A549 treated with GW870086 at 1 μM for 4 hours (cell line): ENCODE data around the gene SEC23A. TPM values are rescaled to one million over a fixed set of nuclear protein-coding genes. Genes with fewer than 3 reads are reported as not detected.

Source experiments
- total RNA-seq: library from RNA; stranded (reverse); fragments of 200-300 nt; extraction: Qiagen RNA extraction; gene quantifications from 5 replicates; pipeline ENCODE4 v1.2.3, GENCODE V29; 2022; ENCODE audit warnings: low read depth

The SEC23A gene
- total RNA-seq, result 59.8 to 88.0 TPM (median 84.4 TPM) in 5 replicates

DNA sequence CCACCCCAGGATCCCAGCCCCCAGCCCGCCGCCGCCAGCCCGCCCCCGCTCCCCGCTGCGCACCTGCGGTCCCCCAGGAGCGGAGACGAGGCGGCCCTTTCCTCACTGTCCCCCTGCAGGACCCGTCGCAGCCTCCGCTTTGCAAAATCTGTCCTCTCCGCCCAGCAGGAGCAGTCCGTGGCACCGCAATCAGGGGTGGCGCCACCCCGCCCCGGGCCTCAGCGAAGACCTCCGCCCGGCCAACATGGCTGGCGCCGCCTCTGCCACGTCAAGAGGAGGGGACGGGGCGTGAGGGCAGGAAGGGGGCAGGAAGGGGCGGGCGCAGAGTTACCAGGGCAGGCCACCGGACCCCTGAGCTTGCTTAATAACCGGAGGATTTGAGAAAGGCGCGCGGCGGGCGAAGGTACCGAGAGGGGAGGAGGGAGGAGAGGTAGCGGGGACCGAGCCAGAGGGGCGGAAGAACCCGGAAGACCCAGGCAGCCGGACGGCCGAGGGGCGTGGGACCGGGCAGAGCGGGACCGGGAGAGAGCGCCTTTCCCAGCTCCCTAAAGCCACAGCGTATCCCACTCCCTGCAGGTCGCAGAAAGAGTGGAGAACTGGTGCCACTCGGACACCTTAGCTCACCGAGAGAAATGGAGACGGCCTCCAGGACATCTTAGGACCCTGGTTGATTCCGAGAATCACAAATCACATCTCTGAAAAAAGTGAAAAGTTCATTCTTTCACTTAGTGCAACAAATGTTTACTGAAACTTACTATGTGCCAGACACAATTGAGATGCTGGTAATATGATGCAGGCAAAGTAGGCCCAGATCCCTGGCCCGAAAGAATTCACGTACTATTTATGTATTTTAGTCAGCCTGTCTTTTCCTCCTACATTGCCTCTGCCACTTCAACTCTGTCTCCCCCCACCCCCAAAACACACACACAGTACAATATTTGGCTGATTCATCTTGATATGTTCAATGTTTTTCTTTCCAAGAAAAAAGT, at the start of gene SEC23A:
Gene SEC23A, minus strand, starts transcription at position 267 of the 989 bp plus-strand sequence. CDS start 7,117 bp downstream, outside the sequence.

DNA sequence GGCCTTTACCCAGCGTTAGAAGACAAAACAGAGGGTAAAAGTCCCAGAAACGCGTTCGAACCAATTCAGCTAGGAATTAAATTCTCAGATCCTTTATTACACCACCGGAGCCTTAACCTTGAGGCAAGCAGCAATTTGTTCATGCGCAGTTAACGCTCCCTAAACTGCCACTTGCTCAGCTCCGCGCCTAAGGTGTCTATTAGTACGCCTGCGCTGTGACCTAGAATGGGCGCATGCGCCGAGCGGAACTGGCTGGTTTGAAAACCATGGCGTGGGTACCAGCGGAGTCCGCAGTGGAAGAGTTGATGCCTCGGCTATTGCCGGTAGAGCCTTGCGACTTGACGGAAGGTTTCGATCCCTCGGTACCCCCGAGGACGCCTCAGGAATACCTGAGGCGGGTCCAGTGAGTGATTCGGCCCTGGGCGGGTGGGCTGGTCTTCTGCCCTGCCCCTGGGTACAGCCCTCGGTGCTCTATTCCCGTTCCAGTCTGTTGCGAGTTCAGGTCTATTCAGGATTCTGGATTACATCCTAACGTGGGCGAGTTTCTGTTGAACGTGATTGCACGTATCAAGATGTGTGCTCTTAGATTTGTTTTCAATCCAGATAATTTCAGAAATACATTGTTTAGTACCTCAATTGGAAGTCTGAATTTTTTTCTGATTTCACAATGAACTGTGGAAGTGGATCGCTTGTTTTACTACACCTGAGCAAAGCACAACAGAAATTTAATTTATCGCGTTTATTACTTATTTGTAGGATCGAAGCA, 11.2 kb upstream of the SEC23A start, which contains the start of gene GEMIN2:
Gene GEMIN2, plus strand, starts transcription at position 251 of the 766 bp plus-strand sequence. Its CDS starts 16 bp downstream, at position 267.

Other genes starting within 250 kb of the SEC23A start
- gene GEMIN2, start 11.1 kb upstream of the SEC23A start, total RNA-seq, result 21.9 to 33.6 TPM (median 24.9 TPM) in 5 replicates
- gene TRAPPC6B, start 67.1 kb upstream of the SEC23A start, total RNA-seq, result 11.2 to 15.7 TPM (median 14.6 TPM) in 5 replicates
- gene PNN, start 72.0 kb upstream of the SEC23A start, total RNA-seq, result 36.0 to 53.9 TPM (median 44.5 TPM) in 5 replicates
- gene MIA2, start 130.7 kb upstream of the SEC23A start, total RNA-seq, result 20.3 to 21.2 TPM (median 20.9 TPM) in 5 replicates